Measurements from ENCODE around the gene SYNGR3. TPM values are rescaled to one million over a fixed set of nuclear protein-coding genes. Genes with fewer than 3 reads are reported as not detected.

SYNGR3 gene
- total RNA-seq, 1 donor from 2014 or later, result 11.3 TPM

DNA sequence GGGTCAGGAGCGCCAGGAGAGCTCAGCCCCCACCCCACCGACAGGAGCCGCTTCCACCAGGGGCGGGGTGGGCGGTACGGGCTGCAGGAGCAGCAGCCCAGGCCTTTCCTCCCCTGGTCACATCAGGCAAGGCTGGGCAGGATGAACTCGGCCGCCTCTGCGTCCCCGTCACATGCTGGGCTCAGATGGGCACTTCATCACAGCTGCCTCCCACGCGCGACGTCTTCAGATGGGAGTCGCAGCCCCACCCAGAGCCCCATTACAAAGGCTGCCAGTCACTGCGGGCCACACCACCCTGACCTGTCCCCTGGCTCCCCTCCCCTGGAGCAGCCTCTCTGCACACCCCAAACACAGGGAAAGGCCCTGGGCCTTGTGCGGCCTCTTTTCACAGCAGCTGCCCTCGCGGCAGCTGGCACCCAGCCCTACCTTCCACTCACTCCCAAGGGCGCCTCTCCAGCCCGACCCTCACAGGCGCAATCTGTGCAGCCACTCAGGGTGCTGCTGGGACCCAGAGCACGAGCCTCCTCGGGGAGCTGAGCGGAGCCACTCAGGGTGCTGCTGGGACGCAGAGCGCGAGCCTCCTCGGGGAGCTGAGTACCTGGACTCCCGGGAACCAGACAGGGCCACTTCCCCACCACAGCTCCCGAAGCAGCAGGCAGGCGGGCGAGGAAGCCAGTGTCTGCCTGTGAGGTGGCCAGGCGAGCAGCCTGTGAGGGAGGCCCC is 15.2 kb downstream of the SYNGR3 start:
- H3K9me3 Mint-ChIP-seq, result no peaks in the 10 kb centered on the region
- H3K36me3 Mint-ChIP-seq (ENCODE audit: low read depth), result peaks cover 34% of the 10 kb centered on the region
- ChIA-PET CTCF (interaction anchor here (0.7 to 3.0 kb wide), 10 partner anchors 10 to 482 kb away, joined by 3 to 25 read pairs (median 4); partner anchors contain the start of genes ECI1, NPW, NTHL1 and TRAF7), POLR2A (interaction anchor here (0.9 to 3.3 kb wide), 5 partner anchors 14 to 149 kb away, joined by 4 to 36 read pairs (median 16); partner anchors contain the start of genes RAB26, RPS2 and TRAF7)
- ATAC-seq (ENCODE audit: low read depth), result no peak
- H3K27me3 Mint-ChIP-seq, result no peaks in the 10 kb centered on the region
- intact Hi-C loops (cut with micrococcal nuclease), result loop anchor here (1.0 to 5.0 kb wide), 5 partner anchors 13 to 677 kb away; partner anchors contain the start of genes KCTD5 and MLST8
- no peak for DNase-seq
- H3K4me1 Mint-ChIP-seq, result peaks cover 41% of the 10 kb centered on the region
- no peak overlapping the region for H3K27ac Mint-ChIP-seq
- H3K4me3 Mint-ChIP-seq, result no peak overlapping the region
- TF ChIP-seq, protein P1, sequence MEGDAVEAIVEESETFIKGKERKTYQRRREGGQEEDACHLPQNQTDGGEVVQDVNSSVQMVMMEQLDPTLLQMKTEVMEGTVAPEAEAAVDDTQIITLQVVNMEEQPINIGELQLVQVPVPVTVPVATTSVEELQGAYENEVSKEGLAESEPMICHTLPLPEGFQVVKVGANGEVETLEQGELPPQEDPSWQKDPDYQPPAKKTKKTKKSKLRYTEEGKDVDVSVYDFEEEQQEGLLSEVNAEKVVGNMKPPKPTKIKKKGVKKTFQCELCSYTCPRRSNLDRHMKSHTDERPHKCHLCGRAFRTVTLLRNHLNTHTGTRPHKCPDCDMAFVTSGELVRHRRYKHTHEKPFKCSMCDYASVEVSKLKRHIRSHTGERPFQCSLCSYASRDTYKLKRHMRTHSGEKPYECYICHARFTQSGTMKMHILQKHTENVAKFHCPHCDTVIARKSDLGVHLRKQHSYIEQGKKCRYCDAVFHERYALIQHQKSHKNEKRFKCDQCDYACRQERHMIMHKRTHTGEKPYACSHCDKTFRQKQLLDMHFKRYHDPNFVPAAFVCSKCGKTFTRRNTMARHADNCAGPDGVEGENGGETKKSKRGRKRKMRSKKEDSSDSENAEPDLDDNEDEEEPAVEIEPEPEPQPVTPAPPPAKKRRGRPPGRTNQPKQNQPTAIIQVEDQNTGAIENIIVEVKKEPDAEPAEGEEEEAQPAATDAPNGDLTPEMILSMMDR (IDR thresholded peaks at IDR 0.05), result no peak

- no peak for ATAC-seq (ENCODE audit: low read depth)
- Mint-ChIP-seq H3K4me3 (no peak overlapping the region), H3K36me3 (ENCODE audit: low read depth) (peaks cover 29% of the 10 kb centered on the region), H3K27ac (no peak overlapping the region), H3K9me3 (no peaks in the 10 kb centered on the region), H3K4me1 (peaks cover 47% of the 10 kb centered on the region), H3K27me3 (no peaks in the 10 kb centered on the region)
- ChIA-PET POLR2A (interaction anchor here (0.6 to 3.3 kb wide), 4 partner anchors 14 to 295 kb away, joined by 6 to 36 read pairs (median 12); partner anchors contain the start of genes RAB26 and TRAF7), CTCF (interaction anchor here (1.0 kb wide), 1 partner anchor 14 kb away, joined by 3 read pairs; no protein-coding TSS in a partner anchor)
- DNase-seq, result no peak
- intact Hi-C loops (cut with micrococcal nuclease), result loop anchor here (5.0 kb wide), 2 partner anchors 202 to 677 kb away; partner anchors contain the start of genes KCTD5 and MLST8
- TF ChIP-seq, protein P1 (IDR thresholded peaks at IDR 0.05), result no peak
These were observed 15.9 kb downstream of the SYNGR3 start for GRCh38 chr16:2005646-2006045.

- H3K27ac Mint-ChIP-seq, result no peak overlapping the region
- intact Hi-C loops (cut with micrococcal nuclease), result loop anchor here (5.0 kb wide), 2 partner anchors 201 to 676 kb away; partner anchors contain the start of genes KCTD5 and MLST8
- CTCF ChIA-PET, result no interaction called here
These were observed 16.5 kb downstream of the SYNGR3 start for GRCh38 chr16:2006317-2006716.

DNA sequence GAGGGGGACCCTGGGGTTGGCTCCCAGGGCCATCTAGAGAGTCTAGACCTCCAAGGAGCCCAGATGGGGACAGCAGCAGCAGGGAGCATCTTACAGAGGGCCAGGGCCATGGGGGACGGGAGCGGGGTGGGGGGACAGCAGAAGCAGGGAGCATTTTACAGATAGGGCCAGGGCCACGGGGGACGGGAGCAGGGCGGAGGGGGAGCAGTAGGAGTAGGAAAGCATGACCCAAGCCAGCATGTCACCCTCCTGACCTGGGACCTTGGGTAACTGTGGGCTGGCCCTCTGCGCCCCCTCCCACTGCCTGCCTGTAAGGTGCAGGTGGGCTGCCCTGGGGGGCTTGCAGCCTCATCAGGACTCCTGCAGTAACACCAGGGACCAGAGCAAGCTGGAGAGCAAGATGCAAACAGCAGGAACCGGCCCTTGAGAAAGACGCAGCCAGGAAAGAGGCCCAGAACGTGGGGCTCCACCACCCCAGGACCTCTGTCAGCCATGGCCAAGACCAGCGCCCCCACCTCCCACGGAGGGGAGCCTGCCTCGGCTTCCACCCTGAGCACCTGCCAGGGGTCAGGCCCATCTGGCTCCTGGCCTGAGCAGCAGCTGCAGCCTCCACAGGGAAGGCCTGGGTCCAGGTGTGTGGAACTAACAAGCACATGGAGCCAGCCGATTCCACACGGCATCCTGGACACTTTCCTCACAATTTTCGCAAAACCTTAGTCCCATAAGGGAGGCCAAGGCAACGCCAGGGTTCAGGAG is 17.5 kb downstream of the SYNGR3 start:
- peaks cover 47% of the 10 kb centered on the region for H3K4me1 Mint-ChIP-seq
- H3K27ac Mint-ChIP-seq, result no peak overlapping the region
- peak overlapping the region; percentile 84 for H3K4me3 Mint-ChIP-seq
- ChIA-PET CTCF (no interaction called here), POLR2A (interaction anchor here (1.0 to 3.5 kb wide), 4 partner anchors 15 to 147 kb away, joined by 4 to 22 read pairs (median 16); partner anchors contain the start of genes MSRB1, RPS2 and TRAF7)
- intact Hi-C loops (cut with micrococcal nuclease), result loop anchor here (5.0 kb wide), 2 partner anchors 200 to 675 kb away; partner anchors contain the start of genes KCTD5 and MLST8
- DNase-seq (no peak), ATAC-seq (ENCODE audit: low read depth) (no peak)
- peaks cover 17% of the 10 kb centered on the region for H3K36me3 Mint-ChIP-seq (ENCODE audit: low read depth)
- H3K27me3 Mint-ChIP-seq, result no peaks in the 10 kb centered on the region
- H3K9me3 Mint-ChIP-seq, result no peaks in the 10 kb centered on the region
- TF ChIP-seq, protein P1 (IDR thresholded peaks at IDR 0.05), result no peak

More at GRCh38 chr16:2006317-2006716, 16.5 kb downstream of the SYNGR3 start:
- Mint-ChIP-seq H3K27me3 (no peaks in the 10 kb centered on the region), H3K4me1 (peaks cover 47% of the 10 kb centered on the region), H3K36me3 (ENCODE audit: low read depth) (peaks cover 23% of the 10 kb centered on the region), H3K4me3 (peak overlapping the region; percentile 24), H3K9me3 (no peaks in the 10 kb centered on the region)
- POLR2A ChIA-PET, result interaction anchor here (0.5 kb wide), 1 partner anchor 11 kb away, joined by 3 read pairs; no protein-coding TSS in a partner anchor
- DNase-seq, result no peak
- TF ChIP-seq, protein P1 (IDR thresholded peaks at IDR 0.05), result no peak
- ATAC-seq (ENCODE audit: low read depth), result no peak

All from activated B cell treated with CpG ODN at 0.5 μM for 24 hours (primary cell).